Ishikawa (cell line): ENCODE data around the gene C2CD2.

Experiments
- CEBPB ChIP-seq: IDR thresholded peaks from 2 replicates; pipeline ENCODE4 v1.6.1; 2012
- CREB1 ChIP-seq: IDR thresholded peaks from 2 replicates; pipeline ENCODE4 v1.6.1; 2012; ENCODE audit warnings: low read depth
- EGR1 ChIP-seq: IDR thresholded peaks from 2 replicates; pipeline ENCODE4 v1.6.1; 2012
- EP300 ChIP-seq: IDR thresholded peaks from 2 replicates; pipeline ENCODE4 v1.6.1; 2012; ENCODE audit warnings: borderline replicate concordance
- FOXM1 ChIP-seq: IDR thresholded peaks from 2 replicates; pipeline ENCODE4 v1.6.1; 2012; ENCODE audit warnings: low read depth, borderline replicate concordance
- MAX ChIP-seq: IDR thresholded peaks from 2 replicates; pipeline ENCODE4 v1.6.1; 2012
- NFIC ChIP-seq: IDR thresholded peaks from 2 replicates; pipeline ENCODE4 v1.6.1; 2012
- RAD21 ChIP-seq: IDR thresholded peaks from 2 replicates; pipeline ENCODE4 v1.6.1; 2012; ENCODE audit warnings: low read depth
- REST ChIP-seq: IDR thresholded peaks from 2 replicates; pipeline ENCODE4 v1.6.1; 2012; ENCODE audit warnings: low read depth, mild to moderate bottlenecking
- TAF1 ChIP-seq: IDR thresholded peaks from 2 replicates; pipeline ENCODE4 v1.6.1; 2012; ENCODE audit warnings: low read depth, mild to moderate bottlenecking
- TCF12 ChIP-seq: IDR thresholded peaks from 2 replicates; pipeline ENCODE4 v1.6.1; 2012; ENCODE audit warnings: low read depth
- TEAD4 ChIP-seq: IDR thresholded peaks from 2 replicates; pipeline ENCODE4 v1.6.1; 2012
- YY1 ChIP-seq: IDR thresholded peaks from 2 replicates; pipeline ENCODE4 v1.6.1; 2012; ENCODE audit warnings: low read depth
- ZBTB7A ChIP-seq: IDR thresholded peaks from 2 replicates; pipeline ENCODE4 v1.6.1; 2012; ENCODE audit warnings: low read depth
- TF ChIP-seq, protein P1 (sequence below): IDR thresholded peaks from 2 replicates; pipeline ENCODE4 v1.6.1; 2012

The C2CD2 gene

GRCh38 chr21:41874611-41875010 is 79.2 kb downstream of the C2CD2 start:
- no peak for TF ChIP-seq EGR1
- no peak for TF ChIP-seq FOXM1
- TF ChIP-seq TCF12: no peak
- no peak for TF ChIP-seq ZBTB7A
- no peak for TF ChIP-seq REST
- TF ChIP-seq YY1: no peak
- TF ChIP-seq CREB1: no peak
- TF ChIP-seq RAD21: no peak
- TF ChIP-seq, protein P1, sequence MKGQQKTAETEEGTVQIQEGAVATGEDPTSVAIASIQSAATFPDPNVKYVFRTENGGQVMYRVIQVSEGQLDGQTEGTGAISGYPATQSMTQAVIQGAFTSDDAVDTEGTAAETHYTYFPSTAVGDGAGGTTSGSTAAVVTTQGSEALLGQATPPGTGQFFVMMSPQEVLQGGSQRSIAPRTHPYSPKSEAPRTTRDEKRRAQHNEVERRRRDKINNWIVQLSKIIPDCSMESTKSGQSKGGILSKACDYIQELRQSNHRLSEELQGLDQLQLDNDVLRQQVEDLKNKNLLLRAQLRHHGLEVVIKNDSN: no peak
- TF ChIP-seq TAF1: no peak
- TF ChIP-seq TEAD4: no peak
- TF ChIP-seq CEBPB: no peak
- no peak for TF ChIP-seq MAX
- no peak for TF ChIP-seq EP300
- TF ChIP-seq NFIC: no peak

- TF ChIP-seq CEBPB (no peak), MAX (no peak), REST (no peak), TAF1 (no peak), EGR1 (no peak), TEAD4 (no peak), ZBTB7A (no peak), FOXM1 (no peak), EP300 (no peak), TCF12 (no peak), RAD21 (no peak), CREB1 (no peak), YY1 (no peak), NFIC (no peak)
- TF ChIP-seq, protein P1: no peak
Measured at GRCh38 chr21:41873426-41873825, 80.4 kb downstream of the C2CD2 start.

DNA sequence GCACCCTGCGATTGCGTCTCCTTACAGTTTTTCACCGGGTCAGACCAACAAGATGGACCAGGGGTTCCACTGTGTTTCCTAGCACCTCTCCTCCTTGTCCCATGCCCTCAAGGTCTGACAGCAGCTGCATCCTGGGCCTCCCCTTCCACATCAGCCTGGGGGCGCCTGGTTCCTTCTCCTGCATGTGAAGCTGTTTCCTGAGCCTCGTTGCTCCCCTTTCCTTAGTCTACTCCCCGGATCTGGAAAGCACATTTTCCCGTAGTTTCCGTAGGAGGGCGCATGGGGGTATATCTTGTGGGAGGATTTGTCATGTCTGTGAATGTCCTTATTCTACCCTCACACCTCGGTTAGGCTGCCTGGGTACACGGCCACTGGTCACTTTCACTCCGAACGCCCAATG is 80.8 kb downstream of the C2CD2 start:
- TF ChIP-seq EP300 (no peak), TEAD4 (no peak), MAX (no peak), EGR1 (no peak), FOXM1 (no peak), RAD21 (no peak), TAF1 (no peak), TCF12 (no peak), REST (no peak), CREB1 (no peak), CEBPB (no peak), ZBTB7A (no peak), YY1 (no peak)
- TF ChIP-seq, protein P1: no peak
